Dermis blood vessel endothelial cell (primary cell): ENCODE measurements around the gene TBC1D22A. TPM values are rescaled to one million over a fixed set of nuclear protein-coding genes. Genes with fewer than 3 reads are reported as not detected.

Source experiments
- DNase-seq: peaks from one replicate; pipeline ENCODE4 v3.0.0; 2010
- total RNA-seq: library from RNA; depleted of rRNA; stranded (reverse); fragments of >200 nt; gene quantifications from 2 replicates; pipeline ENCODE4 v1.2.3, GENCODE V29; 2014

Gene TBC1D22A
- total RNA-seq, 1 donor from 2014 or later: 19.4 TPM

- no peak for DNase-seq
Measured at GRCh38 chr22:47089796-47090460, 327.5 kb downstream of the TBC1D22A start.

GRCh38 chr22:47090591-47091245 is 328.3 kb downstream of the TBC1D22A start:
- DNase-seq: peak; percentile 28

- DNase-seq: no peak
Measured at GRCh38 chr22:47091246-47091651, 328.8 kb downstream of the TBC1D22A start.

GRCh38 chr22:47091921-47092700 is 329.7 kb downstream of the TBC1D22A start:
- DNase-seq: no peak

- no peak for DNase-seq
Measured at GRCh38 chr22:47092896-47093311, 330.5 kb downstream of the TBC1D22A start.

GRCh38 chr22:47093720-47094119 is 331.3 kb downstream of the TBC1D22A start:
- no peak for DNase-seq

GRCh38 chr22:47094861-47095330 is 332.4 kb downstream of the TBC1D22A start:
- DNase-seq: no peak

GRCh38 chr22:47095395-47096122 is 333.1 kb downstream of the TBC1D22A start:
- no peak for DNase-seq

GRCh38 chr22:47098121-47098520 is 335.7 kb downstream of the TBC1D22A start:
- no peak for DNase-seq

- DNase-seq: no peak
Measured at GRCh38 chr22:47098554-47098953, 336.1 kb downstream of the TBC1D22A start.

GRCh38 chr22:47100019-47100418 is 337.6 kb downstream of the TBC1D22A start:
- DNase-seq: no peak

GRCh38 chr22:47100646-47101200 is 338.3 kb downstream of the TBC1D22A start:
- DNase-seq: no peak

GRCh38 chr22:47101321-47101885 is 339.0 kb downstream of the TBC1D22A start:
- DNase-seq: no peak

GRCh38 chr22:47102081-47102480 is 339.6 kb downstream of the TBC1D22A start:
- DNase-seq: no peak

- no peak for DNase-seq
Measured at GRCh38 chr22:47102648-47103047, 340.2 kb downstream of the TBC1D22A start.

- DNase-seq: no peak
Measured at GRCh38 chr22:47105085-47105484, 342.6 kb downstream of the TBC1D22A start.

GRCh38 chr22:47106806-47107205 is 344.4 kb downstream of the TBC1D22A start:
- no peak for DNase-seq

- DNase-seq: peak; percentile 38
Measured at GRCh38 chr22:47107431-47107830, 345.0 kb downstream of the TBC1D22A start.

- DNase-seq: no peak
Measured at GRCh38 chr22:47110817-47111443, 348.5 kb downstream of the TBC1D22A start.

GRCh38 chr22:47111626-47112581 is 349.5 kb downstream of the TBC1D22A start:
- DNase-seq: no peak
